GM12891 (cell line): ENCODE measurements around the gene CTSE.

Experiments
- POLR2A ChIP-seq: IDR thresholded peaks from 2 replicates; pipeline ENCODE4 v1.6.1; 2011; ENCODE audit warnings: low read depth, low read length, control low read depth
- POLR2AphosphoS5 ChIP-seq: IDR thresholded peaks from 2 replicates; pipeline ENCODE4 v1.6.1; 2011; ENCODE audit warnings: low read depth, low read length, control low read depth

- TF ChIP-seq POLR2AphosphoS5 = no peak
- TF ChIP-seq POLR2A = no peak
These were observed 1.7 kb upstream of the CTSE start for GRCh38 chr1:206025283-206025820.
